UCSD-AML1 (cell line): ENCODE measurements around the gene GMDS.

Experiments
- DNase-seq: peaks from one replicate; lab custom pipeline; 2025; ENCODE audit not compliant: unreplicated experiment; lab: John Stamatoyannopoulos, UW

Gene GMDS

DNA sequence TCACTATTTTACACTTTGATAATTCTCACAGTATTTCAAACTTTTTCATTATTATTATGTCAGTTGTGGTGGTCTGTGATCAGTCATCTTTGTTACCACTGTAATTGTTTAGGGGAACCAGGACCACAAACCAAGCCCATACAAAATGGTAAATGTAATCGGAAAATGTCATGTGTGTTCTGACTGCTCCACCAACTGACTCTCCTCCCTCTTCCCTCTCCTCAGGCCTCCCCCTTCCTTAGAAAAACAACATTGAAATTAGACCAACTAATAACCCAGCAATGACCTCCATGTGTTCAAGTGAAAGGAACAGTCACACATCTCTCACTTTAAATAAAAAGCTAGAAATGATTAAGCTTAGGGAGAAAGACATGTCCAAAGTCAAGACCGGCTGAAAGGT, 63.8 kb downstream of the GMDS start:
- no peak for DNase-seq

DNA sequence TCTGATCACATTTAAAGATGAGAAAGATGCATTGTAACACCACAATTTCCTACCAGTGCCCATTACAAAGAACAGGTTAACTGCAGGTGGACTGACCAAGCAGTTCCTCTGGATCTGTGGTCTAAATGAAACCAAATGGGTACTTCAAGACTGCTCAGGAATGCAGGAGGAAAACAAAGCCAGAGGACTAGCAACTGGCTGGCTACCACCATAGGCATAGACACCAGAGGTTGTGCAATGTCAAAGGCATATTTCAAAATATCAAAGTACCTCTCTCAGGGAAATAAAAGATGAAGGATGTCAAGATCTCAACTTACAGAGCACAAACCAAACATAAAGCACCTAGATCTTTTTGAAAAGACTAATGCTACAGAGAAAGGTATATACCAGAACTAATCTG, 65.5 kb downstream of the GMDS start:
- DNase-seq = no peak

DNA sequence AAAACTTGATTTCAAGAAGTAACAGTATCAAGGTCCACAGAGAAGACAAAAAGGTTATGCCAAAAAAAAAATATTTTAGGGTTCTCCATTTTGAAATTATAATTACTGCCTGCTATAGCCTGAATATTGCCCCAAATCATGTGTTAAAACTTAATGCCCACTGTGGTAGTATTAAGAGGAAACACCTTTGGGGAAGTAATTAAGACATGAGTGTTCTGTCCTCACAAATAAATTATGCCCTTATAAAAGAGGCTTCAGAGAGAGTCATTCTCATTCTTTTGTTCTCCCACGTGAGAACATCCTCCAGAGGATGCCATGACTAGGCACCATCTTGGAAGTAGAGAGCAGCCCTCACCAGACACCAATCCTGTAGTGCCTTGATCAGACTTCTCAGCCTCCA, 66.2 kb downstream of the GMDS start:
- DNase-seq = no peak

DNA sequence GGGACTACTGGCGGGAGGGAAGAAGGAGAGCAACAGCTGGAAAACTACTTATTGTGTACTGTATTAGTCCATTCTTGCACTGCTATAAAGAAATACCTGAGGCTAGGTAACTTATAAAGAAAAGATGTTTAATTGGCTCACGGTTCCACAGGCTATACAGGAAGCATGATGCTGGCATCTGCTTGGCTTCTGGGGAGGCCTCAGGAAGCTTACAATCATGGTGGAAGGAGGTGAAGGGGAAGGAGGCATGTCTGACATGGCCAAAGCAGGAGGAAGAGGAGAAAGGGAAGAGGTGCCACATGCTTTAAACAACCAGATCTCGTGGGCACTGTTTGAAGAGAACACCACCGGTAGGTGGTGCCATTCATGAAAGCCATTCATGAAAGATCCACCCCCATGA, 67.3 kb downstream of the GMDS start:
- DNase-seq = no peak

DNA sequence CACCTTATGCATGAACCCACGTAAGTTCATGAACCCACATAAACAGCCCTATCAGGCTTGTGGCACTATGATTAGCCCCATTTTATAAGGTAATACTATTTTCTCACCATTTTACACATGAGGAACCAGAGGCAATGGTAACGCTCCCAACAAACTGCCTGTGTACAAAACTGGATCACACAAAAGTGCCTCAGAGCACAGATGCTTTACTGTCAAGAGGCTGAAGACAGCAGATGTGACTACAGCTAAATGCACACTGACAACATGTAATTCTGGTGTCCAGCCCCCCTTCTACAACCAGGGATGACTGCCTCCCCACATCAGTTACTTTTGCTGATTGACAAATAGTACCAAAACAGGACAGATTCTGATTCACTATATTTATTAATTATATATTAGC, 69.6 kb downstream of the GMDS start:
- DNase-seq = no peak

DNA sequence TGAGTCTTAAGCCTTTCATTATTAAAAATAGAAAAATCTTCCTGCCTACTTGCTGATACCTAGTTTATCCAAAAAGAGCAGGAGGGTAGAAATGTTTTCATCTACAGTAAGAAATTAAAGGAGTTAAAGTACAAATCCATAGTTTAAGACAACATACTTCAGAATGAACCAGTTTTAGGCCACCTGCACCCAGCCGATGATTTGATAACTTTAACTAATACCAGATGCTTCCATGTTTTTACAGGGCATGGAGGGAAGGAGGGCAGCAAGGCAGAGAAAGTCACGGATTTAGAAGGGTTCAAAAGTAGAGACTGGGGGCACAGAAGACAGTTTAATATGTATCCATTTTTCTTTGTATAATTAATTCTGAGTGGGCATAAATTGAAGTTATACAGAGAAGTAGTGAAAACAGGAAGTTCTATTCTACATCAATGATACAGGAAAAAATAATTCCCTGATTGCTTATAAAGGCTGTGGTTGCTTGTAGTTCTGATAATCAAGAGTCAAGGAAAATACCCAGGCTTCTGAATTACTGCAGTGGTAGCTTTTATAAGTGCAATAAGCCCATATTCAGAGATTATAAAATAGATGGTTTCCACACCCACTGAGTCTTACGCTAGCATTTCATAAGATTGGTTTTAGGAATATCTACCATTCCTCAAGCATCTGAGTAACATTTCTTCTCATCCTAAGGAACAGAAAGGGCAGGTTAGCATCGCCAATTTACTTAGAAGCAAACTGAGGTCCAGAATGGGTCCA, 72.0 kb downstream of the GMDS start:
- DNase-seq = no peak

DNA sequence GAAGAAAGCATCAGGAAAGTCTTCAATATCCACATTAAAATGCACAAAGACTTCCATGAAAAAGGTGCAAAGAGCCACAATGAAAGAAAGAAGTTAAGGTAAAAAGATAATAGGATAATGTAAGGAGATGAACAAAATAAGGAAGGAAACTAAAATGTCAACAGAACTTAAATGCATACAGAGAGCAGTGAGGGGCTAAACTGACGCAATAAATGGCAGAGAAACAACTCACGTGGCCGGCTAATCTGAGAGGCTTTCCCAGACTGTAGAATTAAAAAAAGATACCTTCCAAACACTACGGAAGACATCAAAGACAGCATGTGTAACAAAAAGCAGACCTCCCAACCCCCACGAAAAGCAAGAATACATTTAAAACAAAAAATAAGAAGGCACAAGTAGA, 73.7 kb downstream of the GMDS start:
- no peak for DNase-seq

DNA sequence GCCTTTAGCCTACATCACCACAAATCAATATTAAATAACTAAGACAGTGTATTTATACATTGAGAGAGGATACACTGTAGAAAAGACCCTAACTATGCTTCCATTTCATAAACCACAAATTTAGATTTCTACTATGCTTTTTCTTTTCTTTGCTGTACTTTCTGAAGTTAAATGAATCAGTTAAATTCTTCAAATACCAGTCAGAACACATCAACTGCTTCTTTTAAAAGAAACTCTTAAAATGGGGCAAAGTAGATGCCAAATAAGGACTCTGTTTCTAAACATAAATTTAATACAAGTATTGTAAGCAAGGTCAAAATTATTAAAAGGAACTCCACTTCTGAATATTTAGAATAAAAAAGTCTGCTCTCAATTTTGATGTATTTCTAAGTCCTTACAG, 76.9 kb downstream of the GMDS start:
- no peak for DNase-seq

DNA sequence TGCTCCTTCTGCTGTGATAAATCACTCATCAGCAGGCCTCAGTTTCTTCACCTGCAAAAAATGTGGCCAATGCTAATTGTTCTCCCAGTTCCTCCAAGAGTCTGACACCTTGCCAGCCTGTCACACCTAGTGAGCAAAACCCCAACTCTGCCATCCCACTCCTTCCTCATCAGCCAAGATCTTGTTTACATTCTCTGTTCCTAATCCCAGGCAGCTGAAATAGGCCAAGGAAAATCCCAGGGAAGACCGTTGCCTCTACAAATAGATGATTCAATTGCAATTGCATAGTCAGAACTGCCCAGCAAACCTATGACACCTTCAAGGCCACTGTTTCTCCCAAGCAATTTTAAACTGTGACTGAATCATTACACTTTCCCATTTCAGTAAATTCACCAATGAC, 78.7 kb downstream of the GMDS start:
- no peak for DNase-seq

DNA sequence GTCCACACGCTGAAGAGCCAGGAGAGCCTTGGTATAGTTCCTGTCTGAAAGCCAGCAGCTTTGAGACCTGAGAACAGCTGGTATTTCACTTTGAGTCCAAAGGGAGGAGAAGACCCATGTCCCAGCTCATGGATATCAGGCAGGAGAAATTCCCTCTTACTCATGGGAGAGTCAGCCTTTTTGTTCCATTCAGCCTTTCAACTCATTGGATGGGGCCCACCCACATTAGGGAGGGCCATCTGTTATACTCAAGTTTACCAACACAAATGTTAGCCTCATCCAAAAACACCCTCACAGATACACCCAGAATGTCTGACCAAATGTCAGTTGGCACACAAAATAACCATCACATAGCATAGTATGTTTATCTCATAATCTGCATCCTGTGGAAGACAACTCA, 80.1 kb downstream of the GMDS start:
- DNase-seq = no peak

DNA sequence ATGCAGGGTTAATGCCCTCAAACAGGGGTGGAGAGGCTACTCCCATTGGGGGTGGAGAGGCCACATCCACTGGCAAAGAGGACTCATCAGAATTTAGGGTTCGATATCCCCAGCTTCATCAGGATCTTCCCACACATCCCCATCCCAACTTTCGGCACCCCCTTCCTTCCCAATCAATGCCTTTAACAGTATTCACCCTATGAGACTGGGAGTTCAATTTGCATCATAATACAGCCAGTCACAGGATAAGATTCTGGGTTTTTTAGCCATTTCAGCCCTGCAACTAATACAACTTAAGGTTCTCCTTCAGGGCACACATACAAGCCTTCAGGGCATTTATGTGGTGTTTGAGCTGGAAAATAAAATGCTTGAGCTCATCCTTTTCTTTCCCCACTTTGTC, 80.9 kb downstream of the GMDS start:
- no peak for DNase-seq

DNA sequence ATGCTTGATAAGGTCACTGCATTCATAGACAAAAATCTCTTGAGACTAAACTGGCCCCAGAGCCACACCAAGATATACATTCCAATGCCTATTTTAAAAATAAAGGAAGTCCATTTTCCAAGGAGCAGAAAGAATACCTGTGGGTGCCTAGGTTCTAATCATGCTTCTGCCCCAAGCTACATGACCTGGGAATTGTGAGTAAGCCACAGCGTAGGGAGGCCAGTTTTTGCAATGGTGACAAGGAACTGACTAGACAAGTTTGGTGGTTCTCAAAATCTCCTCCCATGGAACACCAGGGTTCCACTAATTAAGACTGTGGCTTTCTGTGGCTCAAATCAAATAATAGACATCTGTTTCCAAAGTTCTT, 83.3 kb downstream of the GMDS start:
- DNase-seq = no peak

DNA sequence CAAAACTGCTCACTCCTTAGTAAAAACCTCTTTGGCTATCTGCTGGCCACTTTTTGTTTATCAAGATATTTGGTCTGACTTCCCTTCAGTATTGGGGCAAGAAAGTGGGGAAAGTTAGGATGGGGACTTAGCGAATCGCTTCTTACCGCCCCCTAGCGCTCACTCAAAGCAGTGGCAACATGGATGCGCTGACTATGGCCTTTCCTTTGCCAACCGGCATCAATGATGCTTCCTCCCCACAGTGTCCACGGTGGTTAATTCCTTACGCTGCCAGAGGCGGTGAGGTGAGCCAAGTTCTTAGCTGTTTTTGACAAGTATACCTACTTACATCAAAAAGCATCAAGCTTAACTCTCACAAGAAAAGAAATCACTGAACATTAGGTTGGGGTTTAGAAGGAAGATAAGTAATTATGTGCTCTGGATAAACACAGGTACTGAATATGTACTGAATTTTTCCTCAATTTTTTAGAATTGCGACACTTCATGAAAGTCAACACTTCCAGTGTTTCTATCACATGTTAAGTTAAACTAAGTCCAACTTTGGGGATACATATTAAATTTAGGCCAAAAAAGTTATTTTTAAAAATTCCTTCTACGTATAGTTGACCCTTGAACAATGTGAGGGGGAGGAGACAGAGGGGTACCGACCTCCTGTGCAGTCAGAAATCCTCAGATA, 86.7 kb downstream of the GMDS start:
- no peak for DNase-seq

DNA sequence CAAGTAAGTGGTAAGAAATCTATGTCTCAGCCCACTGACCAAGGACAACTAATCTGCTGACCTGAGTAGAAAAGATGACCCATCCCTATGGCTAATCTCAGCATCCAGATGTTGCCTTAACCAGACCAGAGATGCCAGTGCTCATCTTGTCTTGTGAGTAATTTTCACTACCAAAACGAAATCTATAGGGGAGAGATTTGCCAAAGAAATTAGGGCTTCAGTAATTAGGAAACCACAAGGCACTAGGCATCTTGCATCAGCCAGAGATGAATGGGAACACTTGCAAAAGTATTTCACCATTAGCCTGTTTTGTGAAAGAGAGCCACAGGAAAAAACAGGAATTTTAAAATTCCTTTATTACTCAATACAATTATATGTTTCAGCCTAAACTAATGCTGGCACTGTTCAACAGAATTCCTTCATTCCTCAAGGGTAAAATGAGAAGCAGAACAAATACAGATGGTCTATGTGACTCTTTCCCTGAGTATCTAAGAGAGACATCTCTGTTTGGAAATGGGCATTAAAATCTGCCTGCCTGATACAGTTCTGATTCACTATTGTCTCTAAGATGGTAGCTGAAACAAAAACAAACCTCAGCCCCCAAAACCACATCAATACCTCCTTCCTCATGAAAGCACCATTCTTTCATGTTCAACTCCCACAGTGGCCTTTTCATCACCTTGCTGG, 87.8 kb downstream of the GMDS start:
- no peak for DNase-seq

DNA sequence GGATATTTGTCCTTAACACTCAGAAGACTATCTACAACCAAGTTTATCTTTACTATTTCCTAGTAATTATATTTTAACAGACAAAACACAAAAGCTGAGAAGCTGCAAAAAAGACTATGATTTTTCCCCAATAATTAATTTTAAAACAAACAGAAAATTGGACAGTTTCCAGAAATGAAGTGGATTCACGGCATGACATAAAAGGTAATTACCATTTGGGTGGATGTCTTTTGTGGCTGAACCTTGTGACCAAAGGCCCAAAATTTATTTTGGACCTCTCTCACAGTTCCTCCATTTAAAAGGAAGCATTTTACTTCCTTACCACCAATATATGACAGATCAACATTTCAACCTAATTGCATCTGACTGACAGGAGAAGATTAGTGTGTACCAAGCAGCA, 90.2 kb downstream of the GMDS start:
- no peak for DNase-seq

DNA sequence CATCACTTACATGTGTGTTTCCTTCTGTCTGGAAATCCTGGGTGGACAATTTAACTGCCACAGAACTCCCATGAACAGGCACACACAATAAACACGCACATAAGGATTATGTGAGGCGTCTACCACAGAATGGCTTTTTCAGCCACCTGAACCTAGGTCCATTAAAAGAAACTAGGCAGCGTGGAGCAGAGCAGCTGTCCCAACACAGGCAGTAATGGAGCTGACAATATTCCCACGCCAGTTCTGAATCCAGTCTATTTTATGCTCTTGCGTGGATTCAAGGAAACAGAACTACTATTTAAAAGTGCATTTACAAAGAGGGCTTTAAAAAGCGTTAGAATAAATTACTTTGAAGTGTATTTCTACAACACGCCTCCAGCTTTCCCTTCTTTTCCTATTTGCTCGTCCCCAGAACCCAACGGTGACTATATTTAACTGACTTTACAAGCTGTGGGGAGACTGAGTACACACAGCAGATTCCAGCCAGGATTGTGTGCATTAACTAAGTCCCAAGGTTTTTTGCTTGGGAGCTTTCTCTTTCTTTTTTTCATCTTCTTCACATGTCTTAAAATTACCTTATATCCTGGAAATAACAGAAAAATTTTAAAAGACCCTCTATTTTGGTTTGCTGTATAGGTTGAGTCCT, 95.9 kb downstream of the GMDS start:
- no peak for DNase-seq

DNA sequence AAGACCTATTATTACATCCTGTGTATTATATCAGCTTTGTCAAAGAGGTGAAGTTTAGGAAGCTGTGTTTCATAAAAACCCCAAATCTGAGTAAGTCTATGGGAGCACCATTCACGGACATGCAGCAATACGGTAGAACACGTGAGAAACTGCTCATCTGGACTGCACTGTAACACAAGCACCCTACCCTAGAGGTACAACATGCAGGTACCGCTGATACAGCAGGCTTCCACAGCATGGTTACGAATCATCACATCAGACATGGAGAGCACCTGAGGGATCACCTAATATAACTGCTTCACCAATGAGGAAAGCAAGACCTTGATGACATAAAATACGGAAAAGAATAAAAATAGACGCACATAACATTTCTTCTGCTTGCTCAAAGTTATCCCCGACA, 96.7 kb downstream of the GMDS start:
- no peak for DNase-seq

DNA sequence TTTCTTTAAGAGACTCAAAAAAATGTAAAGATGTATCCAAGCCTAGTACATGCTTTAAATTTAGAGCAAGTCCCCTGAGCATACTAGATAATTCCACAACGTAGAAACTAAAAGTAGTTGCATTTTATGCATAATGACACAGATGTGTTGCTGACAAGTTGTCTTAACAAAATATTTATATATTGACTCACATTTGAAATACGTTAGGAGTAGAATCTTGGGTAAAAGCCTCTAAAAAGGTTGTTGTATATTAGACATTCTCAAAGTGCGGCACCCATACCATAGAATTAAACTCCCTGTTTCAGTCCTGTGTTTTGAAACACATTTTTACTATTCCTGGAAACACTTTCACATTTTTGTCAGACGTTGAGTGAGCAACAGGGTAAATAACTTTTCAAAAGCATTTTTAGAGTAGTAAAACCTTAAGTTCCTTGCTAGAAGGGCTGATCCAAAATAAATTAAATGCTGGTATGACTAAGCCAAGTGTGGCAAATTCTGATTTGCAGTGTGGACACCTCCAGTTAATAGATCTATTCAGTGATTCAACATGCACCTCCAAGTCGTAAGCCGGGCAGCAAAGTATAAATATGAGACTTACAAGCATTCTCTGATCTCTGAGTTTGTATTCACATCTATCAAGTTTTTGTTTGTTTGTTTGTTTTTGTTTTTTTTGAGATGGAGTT, 97.5 kb downstream of the GMDS start:
- no peak for DNase-seq

DNA sequence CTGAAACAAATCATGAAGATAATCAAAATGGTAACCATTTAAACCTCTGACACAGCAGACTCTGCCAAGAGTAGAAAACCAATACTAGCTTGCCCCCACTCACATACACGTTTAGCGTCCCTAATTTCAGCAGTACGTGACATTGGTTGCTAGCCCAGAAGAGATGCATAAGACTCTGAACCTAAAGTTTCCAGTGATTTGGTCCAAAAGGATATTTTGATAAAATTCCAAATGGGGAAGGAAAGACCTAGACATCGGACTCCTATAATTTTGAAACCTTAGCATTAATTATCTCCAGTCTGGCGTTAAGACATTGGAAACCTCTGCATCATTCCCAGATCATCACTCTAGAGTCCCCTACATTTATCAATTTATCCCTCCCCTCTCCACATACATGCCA, 98.1 kb downstream of the GMDS start:
- no peak for DNase-seq

DNA sequence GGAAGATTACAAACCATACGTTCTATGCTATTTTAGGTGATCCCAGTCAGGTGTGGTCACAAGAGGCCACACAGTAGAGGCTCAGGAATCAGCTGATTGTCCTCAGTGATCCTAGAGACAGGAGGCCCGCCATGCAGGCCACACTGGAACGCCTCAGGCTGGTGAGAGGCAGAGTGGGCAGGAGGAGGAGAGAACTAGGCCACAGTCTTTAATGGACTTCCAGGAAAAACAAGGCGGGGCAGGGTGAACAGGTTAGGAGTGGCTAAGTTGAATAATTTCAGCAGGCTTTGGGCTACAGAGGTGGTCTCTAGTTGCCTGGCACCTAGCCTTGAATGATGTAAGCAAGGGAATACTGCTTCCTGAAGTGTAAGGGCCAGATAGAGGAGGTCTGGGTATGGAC, 101.2 kb downstream of the GMDS start:
- DNase-seq = no peak

DNA sequence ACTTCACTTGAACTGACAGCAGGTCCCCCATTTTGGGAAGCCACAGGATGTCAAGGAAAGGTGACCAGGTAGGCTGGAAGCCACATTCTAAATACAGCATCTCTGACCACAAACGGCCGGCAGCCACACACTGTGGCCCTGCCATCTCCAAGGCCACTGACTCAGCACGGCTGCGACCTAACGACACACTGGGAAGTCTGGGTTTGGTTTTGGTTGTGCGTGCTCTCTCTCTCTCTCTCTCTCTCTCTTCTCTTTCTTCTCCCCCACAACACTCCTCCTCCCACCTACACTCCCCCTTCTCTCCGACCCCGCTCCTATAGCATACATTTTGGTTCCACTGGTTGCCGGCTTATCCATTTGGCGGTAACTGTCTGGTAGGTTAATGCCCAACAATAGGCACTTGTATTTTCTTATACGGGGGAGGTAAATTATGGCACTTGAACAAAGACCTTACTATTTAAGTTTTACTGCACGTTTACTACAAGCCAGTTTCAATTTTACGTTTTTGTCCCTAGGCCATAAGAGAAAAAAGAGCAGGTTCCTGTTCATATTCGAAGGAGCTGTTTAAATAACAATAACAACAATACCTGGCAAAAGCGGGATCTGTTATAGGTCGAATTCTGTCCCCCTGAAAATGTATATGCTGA, 103.6 kb downstream of the GMDS start:
- DNase-seq = peak; percentile 79
